Measurements from ENCODE around the gene CDV3. TPM values are rescaled to one million over a fixed set of nuclear protein-coding genes. Genes with fewer than 3 reads are reported as not detected.

Gene CDV3
- total RNA-seq, 1 donor from 2014 or later, result 281 TPM

DNA sequence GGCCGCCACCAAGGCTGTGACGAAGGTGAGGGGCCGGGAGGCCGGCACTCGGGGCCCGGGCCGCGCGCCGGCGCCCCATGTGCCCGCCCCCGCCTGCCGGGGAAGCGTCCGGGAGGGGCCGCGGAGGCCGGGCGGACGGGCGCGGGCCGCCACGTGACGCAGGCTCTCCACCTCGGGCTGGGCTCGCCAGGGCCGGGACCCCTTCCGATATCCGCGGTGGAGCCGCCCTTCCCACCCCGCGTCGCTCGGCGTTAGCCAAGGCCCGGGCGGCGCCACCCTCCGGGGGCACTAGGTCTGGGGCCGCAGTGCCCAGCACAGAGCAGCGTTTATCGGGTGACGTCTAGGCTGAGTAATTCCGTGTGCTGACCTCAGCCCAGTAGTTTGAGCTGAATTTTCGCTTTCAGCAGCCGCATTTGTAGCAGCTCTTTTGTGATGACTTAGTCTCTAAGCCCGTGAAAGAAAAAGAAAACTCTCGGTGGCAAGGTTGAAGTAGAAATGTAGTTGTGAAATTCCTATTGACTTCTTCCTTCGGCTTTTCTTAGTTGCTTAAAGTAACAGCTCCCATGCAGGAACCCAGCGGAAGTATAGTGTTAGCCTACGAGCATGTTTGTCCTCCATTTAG is 885 bp downstream of the CDV3 start:
- peak overlapping the region; percentile 92 for H3K27ac Mint-ChIP-seq
- intact Hi-C loops (cut with micrococcal nuclease), result loop anchor here (1.0 to 5.0 kb wide), 3 partner anchors 21 to 913 kb away; partner anchors contain the start of genes ANAPC13 and CEP63

GRCh38 chr3:133575086-133575485 is 1.6 kb downstream of the CDV3 start:
- Mint-ChIP-seq H3K27me3 (no peaks in the 10 kb centered on the region), H3K27ac (peak overlapping the region; percentile 92), H3K9me3 (no peaks in the 10 kb centered on the region), H3K36me3 (ENCODE audit: low read depth) (peaks cover 52% of the 10 kb centered on the region), H3K4me3 (peak overlapping the region; percentile 91), H3K4me1 (peaks cover 51% of the 10 kb centered on the region)
- intact Hi-C loops (cut with micrococcal nuclease), result loop anchor here (5.0 kb wide), 1 partner anchor 72 kb away; no protein-coding TSS in a partner anchor
- peak; percentile 71 for DNase-seq

More for the DNA sequence above, 885 bp downstream of the CDV3 start:
- peak; percentile 91 for DNase-seq
- Mint-ChIP-seq H3K36me3 (ENCODE audit: low read depth) (peaks cover 46% of the 10 kb centered on the region), H3K4me1 (peaks cover 54% of the 10 kb centered on the region), H3K27me3 (no peaks in the 10 kb centered on the region), H3K9me3 (no peaks in the 10 kb centered on the region), H3K4me3 (peak overlapping the region; percentile 91)

DNA sequence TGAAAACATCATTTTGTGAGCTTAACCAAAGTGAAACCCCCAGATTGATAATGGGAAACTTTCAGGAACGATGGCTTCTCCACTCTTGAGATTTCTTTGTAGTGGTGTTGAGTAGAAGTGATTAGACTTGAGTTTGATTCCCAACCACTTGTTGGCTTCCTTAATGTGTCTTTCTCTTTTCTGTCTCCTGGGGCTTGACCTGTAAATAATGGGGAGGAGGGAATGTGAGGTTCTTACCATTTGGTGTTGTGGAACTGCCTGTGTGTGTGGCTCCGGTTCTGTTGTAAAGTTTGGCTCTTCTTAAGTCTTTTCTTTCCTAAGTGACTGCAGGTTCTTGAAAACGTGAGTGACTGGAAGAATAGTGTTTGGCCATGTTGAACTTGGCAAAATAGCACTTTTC is 2.7 kb downstream of the CDV3 start:
- peaks cover 59% of the 10 kb centered on the region for H3K36me3 Mint-ChIP-seq (ENCODE audit: low read depth)
- H3K27ac Mint-ChIP-seq, result peak overlapping the region; percentile 65
- peaks cover 51% of the 10 kb centered on the region for H3K4me1 Mint-ChIP-seq
- H3K9me3 Mint-ChIP-seq, result no peaks in the 10 kb centered on the region
- no peaks in the 10 kb centered on the region for H3K27me3 Mint-ChIP-seq
- intact Hi-C loops (cut with micrococcal nuclease), result loop anchor here (5.0 kb wide), 1 partner anchor 71 kb away; no protein-coding TSS in a partner anchor
- no peak for DNase-seq
- H3K4me3 Mint-ChIP-seq, result peak overlapping the region; percentile 91

- intact Hi-C loops (cut with micrococcal nuclease), result loop anchor here (5.0 kb wide), 1 partner anchor 69 kb away; no protein-coding TSS in a partner anchor
- DNase-seq, result no peak
- no peaks in the 10 kb centered on the region for H3K9me3 Mint-ChIP-seq
- no peaks in the 10 kb centered on the region for H3K27me3 Mint-ChIP-seq
- H3K4me3 Mint-ChIP-seq, result peak overlapping the region; percentile 78
- no peak overlapping the region for H3K27ac Mint-ChIP-seq
- H3K4me1 Mint-ChIP-seq, result peaks cover 47% of the 10 kb centered on the region
- peaks cover 78% of the 10 kb centered on the region for H3K36me3 Mint-ChIP-seq (ENCODE audit: low read depth)
Observed at GRCh38 chr3:133578548-133579191, 5.2 kb downstream of the CDV3 start.

GRCh38 chr3:133583396-133583795 is 9.9 kb downstream of the CDV3 start:
- Mint-ChIP-seq H3K36me3 (ENCODE audit: low read depth) (peaks cover 72% of the 10 kb centered on the region), H3K9me3 (no peaks in the 10 kb centered on the region), H3K4me1 (peaks cover 25% of the 10 kb centered on the region), H3K27ac (no peak overlapping the region), H3K27me3 (no peaks in the 10 kb centered on the region), H3K4me3 (no peak overlapping the region)
- intact Hi-C loops (cut with micrococcal nuclease), result no loop called here
- no peak for DNase-seq

DNA sequence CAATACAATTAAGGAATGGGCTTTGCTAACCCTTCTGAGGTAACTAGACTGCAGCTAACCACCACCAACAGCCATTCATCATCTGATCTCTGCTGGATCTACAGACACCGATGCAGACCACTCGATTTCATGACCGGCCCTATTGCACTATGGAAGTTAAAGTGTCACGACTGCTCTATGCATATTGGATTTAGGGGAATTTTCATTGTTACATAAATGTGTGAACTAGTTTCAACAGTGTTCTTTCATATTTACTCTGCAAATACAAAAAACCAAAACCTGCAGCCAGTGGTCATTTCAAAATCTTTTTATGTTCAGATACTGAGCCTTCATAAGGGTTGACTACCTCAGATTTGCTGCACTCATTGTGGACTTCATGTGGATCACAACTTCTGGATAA is 14.5 kb downstream of the CDV3 start:
- Mint-ChIP-seq H3K9me3 (no peaks in the 10 kb centered on the region), H3K27ac (no peak overlapping the region), H3K4me1 (peaks cover 18% of the 10 kb centered on the region), H3K36me3 (ENCODE audit: low read depth) (peaks cover 53% of the 10 kb centered on the region), H3K27me3 (no peaks in the 10 kb centered on the region), H3K4me3 (no peak overlapping the region)
- DNase-seq, result no peak
- intact Hi-C loops (cut with micrococcal nuclease), result no loop called here

DNA sequence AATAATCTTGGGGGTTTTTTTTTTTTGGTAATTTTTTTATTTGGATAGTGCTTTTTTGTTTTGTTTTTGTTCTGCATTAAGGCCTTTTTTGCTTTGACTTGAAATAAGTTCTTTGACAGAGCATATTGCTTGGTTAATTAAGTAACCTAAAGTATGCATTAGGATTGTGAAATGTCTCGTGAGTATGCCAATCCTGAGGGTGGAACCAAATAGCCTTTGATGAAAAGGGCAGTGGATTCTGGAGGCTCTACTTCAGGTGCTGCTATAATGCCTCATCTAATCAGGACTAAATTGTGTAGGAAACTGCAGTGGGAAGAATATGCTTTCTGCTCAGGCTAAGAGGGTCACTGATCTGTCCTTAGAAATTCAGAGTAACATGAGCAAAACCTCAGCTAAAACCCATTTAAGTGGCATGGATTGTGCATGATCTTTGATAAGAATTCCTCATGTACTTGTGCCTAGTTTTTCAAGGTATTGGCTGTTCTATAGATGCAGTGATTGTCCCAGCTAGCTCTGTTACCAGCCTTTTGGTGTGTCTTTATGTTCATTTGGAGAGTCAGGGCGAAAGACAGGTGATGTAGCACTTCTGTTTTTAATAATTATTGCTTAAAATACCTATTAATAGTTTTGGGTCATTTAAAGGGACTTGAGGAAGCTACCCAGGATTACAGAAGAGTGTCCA is 15.4 kb downstream of the CDV3 start:
- Mint-ChIP-seq H3K4me3 (no peak overlapping the region), H3K27me3 (no peaks in the 10 kb centered on the region), H3K9me3 (no peaks in the 10 kb centered on the region), H3K36me3 (ENCODE audit: low read depth) (peaks cover 47% of the 10 kb centered on the region), H3K27ac (no peak overlapping the region), H3K4me1 (peaks cover 19% of the 10 kb centered on the region)
- DNase-seq, result no peak
- intact Hi-C loops (cut with micrococcal nuclease), result no loop called here

DNA sequence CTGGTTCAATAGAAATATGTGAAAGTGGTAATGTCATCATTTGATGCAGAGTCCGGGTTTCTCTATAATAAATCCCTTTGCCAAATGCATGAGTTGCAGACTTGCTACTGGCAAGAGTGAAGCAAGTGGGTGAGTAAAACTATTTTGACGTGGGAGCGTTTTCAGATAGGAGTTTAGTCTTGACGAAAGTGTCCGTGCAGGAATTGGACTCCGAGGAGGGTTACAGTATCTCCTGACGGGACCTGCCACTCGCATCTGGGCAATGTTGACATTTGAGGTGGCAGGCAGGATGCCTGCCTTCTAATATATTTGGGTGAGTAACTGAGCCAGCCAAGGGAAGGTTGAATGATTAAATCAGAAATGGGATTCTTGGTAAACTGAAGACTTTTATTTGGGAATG is 16.0 kb downstream of the CDV3 start:
- Mint-ChIP-seq H3K4me1 (peaks cover 19% of the 10 kb centered on the region), H3K4me3 (no peak overlapping the region), H3K9me3 (no peaks in the 10 kb centered on the region), H3K36me3 (ENCODE audit: low read depth) (peaks cover 45% of the 10 kb centered on the region), H3K27me3 (no peaks in the 10 kb centered on the region), H3K27ac (no peak overlapping the region)
- intact Hi-C loops (cut with micrococcal nuclease), result no loop called here
- DNase-seq, result no peak

DNA sequence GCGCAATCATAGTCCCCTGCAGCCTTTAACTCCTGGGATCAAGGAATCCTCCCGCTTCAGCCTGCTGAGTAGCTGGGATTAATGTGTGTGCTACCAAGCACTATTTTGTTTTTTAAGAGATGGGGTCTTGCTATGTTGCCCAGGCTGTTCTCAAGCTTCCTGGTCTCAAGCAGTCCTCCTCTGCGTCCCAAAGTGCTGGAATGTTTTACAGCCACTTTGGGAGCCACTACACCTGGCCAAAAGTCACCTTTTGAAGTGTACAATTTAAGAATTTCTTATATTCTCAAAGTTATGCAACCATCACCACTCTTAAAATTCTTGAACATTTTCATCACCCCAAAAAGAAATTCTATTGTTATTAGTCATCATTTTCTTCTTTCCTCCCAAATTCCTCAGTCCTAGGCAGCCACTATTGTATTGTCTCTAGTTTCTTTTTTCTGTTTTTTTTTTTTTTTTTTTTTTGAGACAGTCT is 17.8 kb downstream of the CDV3 start:
- DNase-seq, result no peak
- intact Hi-C loops (cut with micrococcal nuclease), result no loop called here
- H3K9me3 Mint-ChIP-seq, result no peaks in the 10 kb centered on the region
- no peaks in the 10 kb centered on the region for H3K27me3 Mint-ChIP-seq
- H3K4me1 Mint-ChIP-seq, result peaks cover 27% of the 10 kb centered on the region
- peaks cover 34% of the 10 kb centered on the region for H3K36me3 Mint-ChIP-seq (ENCODE audit: low read depth)
- no peak overlapping the region for H3K27ac Mint-ChIP-seq
- H3K4me3 Mint-ChIP-seq, result no peak overlapping the region

GRCh38 chr3:133592843-133593242 is 19.4 kb downstream of the CDV3 start:
- Mint-ChIP-seq H3K9me3 (no peaks in the 10 kb centered on the region), H3K36me3 (ENCODE audit: low read depth) (peaks cover 27% of the 10 kb centered on the region), H3K4me3 (no peak overlapping the region), H3K27me3 (no peaks in the 10 kb centered on the region), H3K4me1 (peaks cover 24% of the 10 kb centered on the region), H3K27ac (no peak overlapping the region)
- intact Hi-C loops (cut with micrococcal nuclease), result no loop called here
- DNase-seq, result no peak

GRCh38 chr3:133593243-133593642 is 19.8 kb downstream of the CDV3 start:
- Mint-ChIP-seq H3K27me3 (no peaks in the 10 kb centered on the region), H3K4me3 (no peak overlapping the region), H3K27ac (no peak overlapping the region), H3K36me3 (ENCODE audit: low read depth) (peaks cover 25% of the 10 kb centered on the region), H3K9me3 (no peaks in the 10 kb centered on the region), H3K4me1 (peaks cover 21% of the 10 kb centered on the region)
- DNase-seq, result no peak
- intact Hi-C loops (cut with micrococcal nuclease), result no loop called here

DNA sequence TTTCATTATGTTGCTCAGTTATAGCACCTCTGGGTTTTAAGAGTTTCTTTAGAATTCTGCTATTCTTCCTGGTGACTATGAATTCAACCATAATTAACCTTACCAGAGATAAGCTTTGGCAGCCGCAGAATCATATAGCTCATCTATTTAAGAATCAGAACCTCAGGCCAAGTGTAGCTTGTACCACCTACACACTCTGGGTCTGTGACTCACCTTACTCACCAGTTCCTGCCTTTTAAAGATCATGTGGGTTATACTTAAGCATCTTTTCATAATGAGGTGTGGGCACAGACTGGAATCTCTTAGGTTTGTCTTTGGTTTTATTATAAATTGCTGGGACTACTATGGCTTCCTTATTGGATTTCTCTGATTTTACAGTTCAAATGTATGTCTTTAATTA is 21.9 kb downstream of the CDV3 start:
- Mint-ChIP-seq H3K4me1 (peaks cover 20% of the 10 kb centered on the region), H3K36me3 (ENCODE audit: low read depth) (peaks cover 11% of the 10 kb centered on the region), H3K4me3 (no peak overlapping the region), H3K27me3 (no peaks in the 10 kb centered on the region), H3K27ac (peak overlapping the region; percentile 59), H3K9me3 (no peaks in the 10 kb centered on the region)
- intact Hi-C loops (cut with micrococcal nuclease), result loop anchor here (1.0 to 5.0 kb wide), 2 partner anchors 21 to 67 kb away; partner anchors contain the start of gene TOPBP1
- DNase-seq, result no peak

GRCh38 chr3:133598405-133598804 is 24.9 kb downstream of the CDV3 start:
- no peaks in the 10 kb centered on the region for H3K27me3 Mint-ChIP-seq
- no peaks in the 10 kb centered on the region for H3K9me3 Mint-ChIP-seq
- no peak for DNase-seq
- H3K27ac Mint-ChIP-seq, result peak overlapping the region; percentile 42
- peaks cover 18% of the 10 kb centered on the region for H3K36me3 Mint-ChIP-seq (ENCODE audit: low read depth)
- no peak overlapping the region for H3K4me3 Mint-ChIP-seq
- H3K4me1 Mint-ChIP-seq, result peaks cover 15% of the 10 kb centered on the region
- intact Hi-C loops (cut with micrococcal nuclease), result loop anchor here (5.0 kb wide), 1 partner anchor 64 kb away; the partner anchor contains the start of gene TOPBP1

DNA sequence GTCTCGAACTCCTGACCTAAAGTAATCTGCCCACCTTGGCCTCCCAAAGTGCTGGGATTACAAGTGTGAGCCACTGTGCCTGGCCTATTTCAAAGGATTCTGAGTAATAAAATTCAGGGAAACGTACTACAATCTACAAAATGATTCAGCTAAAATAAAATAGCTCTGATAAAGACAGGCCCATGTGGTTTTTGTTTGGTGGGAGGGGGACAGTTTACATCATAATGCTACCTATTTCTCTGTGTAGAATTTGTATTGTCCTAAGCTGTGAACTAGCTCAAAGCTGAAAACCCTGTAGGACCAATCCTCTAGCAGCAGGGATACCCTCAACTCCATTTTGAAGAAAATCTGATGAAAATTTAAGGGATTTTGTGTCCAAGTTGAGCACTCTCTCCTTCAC is 25.8 kb downstream of the CDV3 start:
- intact Hi-C loops (cut with micrococcal nuclease), result loop anchor here (5.0 kb wide), 1 partner anchor 63 kb away; the partner anchor contains the start of gene TOPBP1
- H3K27ac Mint-ChIP-seq, result no peak overlapping the region
- H3K36me3 Mint-ChIP-seq (ENCODE audit: low read depth), result peaks cover 18% of the 10 kb centered on the region
- no peak for DNase-seq
- H3K9me3 Mint-ChIP-seq, result no peaks in the 10 kb centered on the region
- no peaks in the 10 kb centered on the region for H3K27me3 Mint-ChIP-seq
- H3K4me3 Mint-ChIP-seq, result no peak overlapping the region
- H3K4me1 Mint-ChIP-seq, result peaks cover 15% of the 10 kb centered on the region
